GM21529 (cell line): ENCODE data around the gene RPH3AL.

Experiments
- ATAC-seq: cut with Tn5 transposase; IDR thresholded peaks from one replicate; pipeline ENCODE4 v1.9.1; 2021; ENCODE audit not compliant: unreplicated experiment

RPH3AL gene

GRCh38 chr17:303168-303567, 49.4 kb downstream of the RPH3AL start:
- no peak for ATAC-seq

GRCh38 chr17:302300-302698, 50.3 kb downstream of the RPH3AL start:
- no peak for ATAC-seq

GRCh38 chr17:301681-302299, 50.8 kb downstream of the RPH3AL start:
- ATAC-seq = no peak

- no peak for ATAC-seq
These were observed 51.7 kb downstream of the RPH3AL start for GRCh38 chr17:300881-301280.

- ATAC-seq = no peak
These were observed 53.1 kb downstream of the RPH3AL start for GRCh38 chr17:299546-299945.

- no peak for ATAC-seq
These were observed 53.7 kb downstream of the RPH3AL start for GRCh38 chr17:298791-299450.

GRCh38 chr17:297758-298157, 54.8 kb downstream of the RPH3AL start:
- no peak for ATAC-seq

GRCh38 chr17:296906-297690, 55.5 kb downstream of the RPH3AL start:
- no peak for ATAC-seq

GRCh38 chr17:296379-296778, 56.2 kb downstream of the RPH3AL start:
- ATAC-seq = no peak

- no peak for ATAC-seq
These were observed 59.9 kb downstream of the RPH3AL start for GRCh38 chr17:292531-293382.

GRCh38 chr17:292016-292415, 60.6 kb downstream of the RPH3AL start:
- no peak for ATAC-seq

GRCh38 chr17:291587-291986, 61.0 kb downstream of the RPH3AL start:
- ATAC-seq = no peak

GRCh38 chr17:290626-291025, 62.0 kb downstream of the RPH3AL start:
- no peak for ATAC-seq

GRCh38 chr17:290121-290521, 62.5 kb downstream of the RPH3AL start:
- no peak for ATAC-seq

GRCh38 chr17:289409-289808, 63.2 kb downstream of the RPH3AL start:
- ATAC-seq = no peak

GRCh38 chr17:288802-289356, 63.7 kb downstream of the RPH3AL start:
- no peak for ATAC-seq

- ATAC-seq = no peak
These were observed 66.0 kb downstream of the RPH3AL start for GRCh38 chr17:286571-286970.

GRCh38 chr17:285751-286422, 66.7 kb downstream of the RPH3AL start:
- no peak for ATAC-seq

- no peak for ATAC-seq
These were observed 67.8 kb downstream of the RPH3AL start for GRCh38 chr17:284676-285355.
